Progenitor cell of endocrine pancreas (in vitro differentiated cells): Measurements from ENCODE around the gene FAM53A. TPM values are rescaled to one million over a fixed set of nuclear protein-coding genes. Genes with fewer than 3 reads are reported as not detected.

Experiments used
- DNase-seq: peaks from one replicate; pipeline ENCODE4 v3.0.0; 2021; ENCODE audit warnings: low spot score; ENCODE audit not compliant: unreplicated experiment
- H3K27ac Mint-ChIP-seq: 2 replicates; pipeline ENCODE4 v1.8.0; 2021; ENCODE audit warnings: mild to moderate bottlenecking, moderate library complexity, mixed read lengths
- H3K27me3 Mint-ChIP-seq: 2 replicates; pipeline ENCODE4 v1.8.0; 2021; ENCODE audit warnings: mixed read lengths
- H3K36me3 Mint-ChIP-seq: 2 replicates; pipeline ENCODE4 v1.8.0; 2022; ENCODE audit warnings: mixed read lengths; ENCODE audit not compliant: insufficient read depth
- H3K4me1 Mint-ChIP-seq: 2 replicates; pipeline ENCODE4 v1.8.0; 2021; ENCODE audit warnings: low read depth, mixed read lengths
- H3K4me3 Mint-ChIP-seq: 2 replicates; pipeline ENCODE4 v1.8.0; 2021; ENCODE audit warnings: low read depth, mild to moderate bottlenecking, moderate library complexity, mixed read lengths
- H3K9me3 Mint-ChIP-seq: 2 replicates; pipeline ENCODE4 v1.8.0; 2021; ENCODE audit warnings: low read depth, mixed read lengths
- CTCF ChIP-seq: fragments of 200-600 bp; sonication (generic); IDR thresholded peaks from one replicate; pipeline ENCODE4 v1.5.0; 2021; ENCODE audit warnings: antibody characterized with exemption, mild to moderate bottlenecking; ENCODE audit not compliant: unreplicated experiment
- total RNA-seq: library from RNA; stranded (reverse); gene quantifications from 2 replicates; pipeline ENCODE4 v1.2.1, GENCODE V29; 2021

FAM53A gene
- total RNA-seq, 1 donor from 2014 or later = 3.0 TPM

DNA sequence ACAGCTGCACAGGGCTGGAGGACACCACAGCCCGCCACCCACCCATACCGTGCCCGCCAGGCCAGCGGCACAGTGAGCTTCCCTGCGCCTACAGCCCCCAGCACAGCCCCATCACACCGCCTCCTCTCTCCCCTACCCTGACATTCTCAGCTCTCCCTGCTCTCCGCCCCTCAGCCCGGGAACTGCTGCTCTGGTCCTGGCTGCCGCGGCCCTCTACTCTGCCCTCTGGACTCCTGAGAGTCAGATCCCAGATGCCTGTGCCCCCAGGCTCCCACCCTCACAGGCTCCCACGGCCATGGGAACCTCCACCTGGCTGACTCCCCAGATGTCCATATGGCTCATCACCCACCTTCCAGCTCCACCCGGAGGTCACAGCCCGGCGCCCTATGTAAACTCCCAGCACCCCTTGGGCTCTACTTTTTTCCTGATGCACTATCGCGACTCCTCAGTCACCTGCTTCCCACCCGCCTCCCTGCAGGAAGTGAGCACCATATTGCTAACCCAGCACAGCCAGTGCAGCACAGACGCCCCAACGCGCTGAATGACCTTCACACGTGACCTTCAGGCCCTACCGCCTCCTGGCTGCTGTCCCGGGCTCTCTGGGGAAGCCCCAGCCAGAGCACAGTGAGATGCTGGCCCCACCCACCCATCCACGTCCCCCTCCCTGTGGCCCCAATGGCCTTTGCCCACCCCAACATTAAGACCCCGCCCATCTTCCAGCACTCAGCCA is 23.0 kb downstream of the FAM53A start:
- Mint-ChIP-seq H3K4me3 (no peak overlapping the region), H3K4me1 (no peaks in the 10 kb centered on the region), H3K9me3 (no peaks in the 10 kb centered on the region), H3K36me3 (no peaks in the 10 kb centered on the region), H3K27me3 (no peaks in the 10 kb centered on the region), H3K27ac (no peak overlapping the region)
- TF ChIP-seq CTCF = no peak
- no peak for DNase-seq

DNA sequence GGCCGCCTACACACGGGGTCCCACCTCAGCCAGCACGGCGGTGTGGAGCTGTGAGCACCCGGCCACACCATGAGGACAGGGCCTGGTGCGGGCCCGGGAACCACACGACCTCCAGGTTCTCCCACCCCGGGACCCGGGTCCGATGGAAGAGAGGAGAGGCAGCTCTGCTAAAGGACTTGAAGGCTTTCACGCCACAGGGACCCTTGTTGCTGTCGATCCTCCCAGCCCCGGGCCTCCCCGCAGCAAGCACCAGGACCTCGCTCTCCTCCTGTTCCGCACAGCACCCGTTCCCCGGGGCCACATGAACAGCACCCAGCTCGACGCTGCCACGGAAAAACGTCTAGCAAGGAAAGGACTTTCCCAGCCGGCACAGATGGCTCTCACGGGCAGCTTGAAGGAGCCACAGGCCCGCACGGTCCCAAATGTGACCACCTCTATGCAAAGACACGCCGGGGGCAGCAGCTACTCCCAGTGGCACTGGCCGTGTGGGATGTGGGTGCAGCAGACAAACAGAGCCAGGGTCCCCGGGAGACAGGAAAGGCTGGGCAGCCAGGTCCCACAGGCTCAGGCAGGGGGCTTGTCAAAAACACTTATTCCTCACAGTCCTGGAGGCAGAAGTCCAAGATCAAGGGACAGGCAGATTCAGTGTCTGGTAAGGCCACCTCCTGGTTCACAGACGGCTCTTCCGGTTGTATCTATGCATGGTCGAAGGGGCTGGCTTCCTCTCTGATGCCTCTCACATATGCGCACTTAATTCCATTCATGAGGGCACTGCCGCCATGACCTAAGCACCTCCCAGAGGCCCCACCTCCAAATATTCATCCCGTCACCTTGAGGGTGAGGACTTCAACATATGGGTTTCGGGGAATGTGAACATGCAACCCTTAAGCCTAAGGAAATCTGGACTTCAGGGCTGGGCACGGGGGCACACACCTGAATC is 24.7 kb downstream of the FAM53A start:
- H3K9me3 Mint-ChIP-seq = no peaks in the 10 kb centered on the region
- no peaks in the 10 kb centered on the region for H3K36me3 Mint-ChIP-seq
- H3K4me3 Mint-ChIP-seq = no peak overlapping the region
- no peak for DNase-seq
- no peak overlapping the region for H3K27ac Mint-ChIP-seq
- H3K27me3 Mint-ChIP-seq = no peaks in the 10 kb centered on the region
- no peak for TF ChIP-seq CTCF
- no peaks in the 10 kb centered on the region for H3K4me1 Mint-ChIP-seq

DNA sequence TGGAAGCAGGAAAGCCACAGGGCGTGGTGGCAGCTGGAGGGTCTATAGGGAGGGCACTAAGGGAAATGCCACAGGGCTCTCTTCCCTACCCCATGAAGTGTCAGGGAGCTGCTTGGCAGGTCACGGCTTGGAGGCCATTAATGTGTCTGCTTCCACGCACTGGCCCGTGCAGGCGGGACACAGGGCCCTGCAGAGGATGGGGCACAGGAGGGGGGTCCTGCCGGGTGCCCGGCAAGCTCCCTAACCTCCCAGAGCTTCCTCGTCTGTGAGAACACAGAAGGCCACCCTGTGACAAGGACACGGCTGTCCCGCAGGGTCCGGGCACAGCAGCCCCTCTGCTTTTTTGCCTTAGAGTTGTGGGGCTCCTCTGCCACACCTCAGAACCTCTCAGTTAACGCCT is 25.5 kb downstream of the FAM53A start:
- Mint-ChIP-seq H3K4me3 (no peak overlapping the region), H3K9me3 (no peaks in the 10 kb centered on the region), H3K4me1 (no peaks in the 10 kb centered on the region), H3K27me3 (no peaks in the 10 kb centered on the region), H3K27ac (no peak overlapping the region), H3K36me3 (no peaks in the 10 kb centered on the region)
- TF ChIP-seq CTCF = no peak
- no peak for DNase-seq

DNA sequence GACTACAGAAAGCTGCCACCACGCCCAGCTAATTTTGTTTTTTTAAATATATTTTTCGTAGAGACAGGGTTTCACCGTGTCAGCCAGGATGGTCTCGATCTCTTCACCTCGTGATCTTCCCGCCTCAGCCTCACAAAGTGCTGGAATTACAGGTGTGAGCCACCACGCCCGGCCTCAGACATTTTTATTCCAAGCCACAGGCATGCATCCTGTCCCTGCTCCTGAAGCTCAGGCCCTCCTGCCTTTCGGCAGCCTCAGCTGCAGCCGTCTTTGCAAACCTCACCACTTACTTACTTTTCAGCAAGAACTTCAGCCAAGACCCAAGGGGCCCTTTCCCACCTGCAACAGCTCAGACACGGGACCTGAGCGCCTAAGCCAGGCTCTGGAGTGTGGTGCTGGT is 26.0 kb downstream of the FAM53A start:
- no peak for TF ChIP-seq CTCF
- H3K27ac Mint-ChIP-seq = no peak overlapping the region
- H3K9me3 Mint-ChIP-seq = no peaks in the 10 kb centered on the region
- DNase-seq = no peak
- no peaks in the 10 kb centered on the region for H3K4me1 Mint-ChIP-seq
- no peaks in the 10 kb centered on the region for H3K27me3 Mint-ChIP-seq
- H3K4me3 Mint-ChIP-seq = no peak overlapping the region
- H3K36me3 Mint-ChIP-seq = no peaks in the 10 kb centered on the region

DNA sequence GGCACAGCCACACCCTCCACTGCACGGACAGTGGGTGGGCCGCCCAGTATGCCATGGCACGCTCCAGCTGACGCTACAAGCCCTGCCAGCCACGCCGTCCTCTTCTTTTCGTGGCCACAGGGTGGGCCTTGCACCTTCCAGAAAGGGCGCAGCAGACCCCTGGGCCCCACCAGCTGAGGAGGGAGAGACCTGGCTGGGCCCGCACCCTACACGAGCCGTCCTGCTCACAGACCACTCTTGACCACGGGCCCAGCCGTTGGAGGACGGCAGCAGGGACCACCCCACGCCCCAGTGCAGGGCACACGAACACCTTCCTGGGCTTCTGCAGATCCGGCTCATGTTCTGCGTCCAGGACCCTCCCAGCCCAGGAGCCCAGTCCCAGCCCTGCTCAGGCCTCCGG is 27.1 kb downstream of the FAM53A start:
- H3K27me3 Mint-ChIP-seq = no peaks in the 10 kb centered on the region
- H3K4me1 Mint-ChIP-seq = no peaks in the 10 kb centered on the region
- no peak for DNase-seq
- no peaks in the 10 kb centered on the region for H3K9me3 Mint-ChIP-seq
- H3K4me3 Mint-ChIP-seq = no peak overlapping the region
- no peak for TF ChIP-seq CTCF
- H3K36me3 Mint-ChIP-seq = no peaks in the 10 kb centered on the region
- H3K27ac Mint-ChIP-seq = no peak overlapping the region
